Measurements from ENCODE around the gene JAKMIP3. TPM values are rescaled to one million over a fixed set of nuclear protein-coding genes. Genes with fewer than 3 reads are reported as not detected.

JAKMIP3 gene
- total RNA-seq, 4 donors from 2014 or later = 0.32 to 1.1 (median 0.51) TPM

DNA sequence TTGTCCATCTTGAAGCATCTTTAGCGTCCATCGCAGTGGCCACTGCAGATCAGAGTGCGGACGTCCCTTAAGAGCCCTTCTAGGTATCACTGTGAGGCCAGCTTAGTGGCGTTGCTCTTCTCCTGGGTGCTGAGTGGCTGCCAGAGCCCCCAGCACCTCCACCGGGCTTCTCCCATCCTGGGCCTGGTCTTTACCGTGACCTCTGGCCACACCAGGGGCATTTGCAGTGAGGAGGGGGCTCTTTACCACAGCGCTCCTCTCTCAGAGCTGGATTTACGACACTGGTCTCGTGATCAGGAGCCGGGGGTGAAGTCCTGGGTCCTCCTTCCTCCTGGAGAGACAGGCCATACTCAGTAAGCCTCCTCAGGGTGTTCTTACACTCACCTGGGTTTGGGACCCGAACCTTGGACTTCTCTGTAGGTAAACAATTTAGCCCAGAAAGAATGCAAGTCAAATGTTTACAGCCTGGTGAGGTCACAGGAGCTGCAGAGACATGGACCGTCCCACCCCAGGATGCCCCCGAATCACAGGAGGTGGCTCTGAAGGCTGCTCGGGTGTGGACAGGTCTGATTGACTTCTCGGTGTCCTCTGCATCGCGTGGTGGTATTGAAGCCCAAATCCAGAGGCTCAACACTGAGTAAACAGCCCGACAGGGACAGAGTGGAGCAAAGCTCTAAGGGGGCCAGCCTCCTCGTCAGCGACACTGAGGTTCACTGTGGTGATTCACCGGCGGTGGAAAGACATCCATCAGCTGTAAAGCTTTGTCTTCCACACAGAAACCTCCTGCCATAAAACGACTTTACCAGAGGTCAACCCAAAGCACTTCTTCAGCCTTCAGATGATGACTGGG is 33.0 kb downstream of the JAKMIP3 start:
- H3K4me3 ChIP-seq (ENCODE audit: low read depth, poor library complexity, severe bottlenecking) = no peak overlapping the region
- no peak for TF ChIP-seq POLR2A (IDR thresholded peaks at IDR 0.05)
- TF ChIP-seq, protein P1, sequence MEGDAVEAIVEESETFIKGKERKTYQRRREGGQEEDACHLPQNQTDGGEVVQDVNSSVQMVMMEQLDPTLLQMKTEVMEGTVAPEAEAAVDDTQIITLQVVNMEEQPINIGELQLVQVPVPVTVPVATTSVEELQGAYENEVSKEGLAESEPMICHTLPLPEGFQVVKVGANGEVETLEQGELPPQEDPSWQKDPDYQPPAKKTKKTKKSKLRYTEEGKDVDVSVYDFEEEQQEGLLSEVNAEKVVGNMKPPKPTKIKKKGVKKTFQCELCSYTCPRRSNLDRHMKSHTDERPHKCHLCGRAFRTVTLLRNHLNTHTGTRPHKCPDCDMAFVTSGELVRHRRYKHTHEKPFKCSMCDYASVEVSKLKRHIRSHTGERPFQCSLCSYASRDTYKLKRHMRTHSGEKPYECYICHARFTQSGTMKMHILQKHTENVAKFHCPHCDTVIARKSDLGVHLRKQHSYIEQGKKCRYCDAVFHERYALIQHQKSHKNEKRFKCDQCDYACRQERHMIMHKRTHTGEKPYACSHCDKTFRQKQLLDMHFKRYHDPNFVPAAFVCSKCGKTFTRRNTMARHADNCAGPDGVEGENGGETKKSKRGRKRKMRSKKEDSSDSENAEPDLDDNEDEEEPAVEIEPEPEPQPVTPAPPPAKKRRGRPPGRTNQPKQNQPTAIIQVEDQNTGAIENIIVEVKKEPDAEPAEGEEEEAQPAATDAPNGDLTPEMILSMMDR (IDR thresholded peaks at IDR 0.05) = no peak
- peak in 1 of 2 donors; percentile 76 for DNase-seq (ENCODE audit: low spot score in 2 of 2)
- intact Hi-C loops (cut with DNase I; ENCODE audit: low total_unique reads) = no loop called here
- 63 to 69% methylated on average over 24 of the region's 24 CpGs for WGBS, 2 donors

DNA sequence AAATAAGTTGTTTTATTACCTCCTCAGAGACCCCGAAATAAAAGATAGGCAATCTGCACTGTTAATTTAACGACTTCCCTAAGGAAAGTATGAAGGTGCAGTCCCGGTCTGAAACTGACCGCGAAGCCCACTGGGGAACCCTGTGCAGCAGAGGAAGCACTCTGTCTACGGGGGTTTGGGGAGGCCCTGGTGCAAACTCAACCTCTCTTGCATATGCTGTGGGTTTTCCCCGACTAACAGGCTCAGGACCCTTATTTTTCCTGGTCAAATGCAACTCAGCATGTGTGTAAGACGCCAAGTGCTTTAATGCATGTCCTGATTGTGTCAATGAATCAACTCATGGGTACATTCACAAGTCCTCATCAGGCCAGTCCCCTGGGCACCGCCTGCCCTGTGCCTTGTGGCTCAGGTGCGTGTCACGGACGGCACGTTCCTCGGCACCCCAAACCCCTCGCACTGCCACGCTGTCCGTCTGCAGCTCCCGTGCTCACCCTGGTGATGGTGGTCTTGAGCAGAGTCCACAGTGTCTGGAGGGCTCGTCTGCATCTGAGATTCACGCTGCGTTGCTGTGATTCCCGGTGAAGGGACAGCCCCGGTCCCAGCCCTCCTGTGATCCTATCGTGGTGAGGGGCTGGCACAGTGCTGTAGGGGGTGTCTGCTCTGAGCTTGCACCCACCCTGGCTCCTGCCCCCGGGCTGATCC is 33.8 kb downstream of the JAKMIP3 start:
- TF ChIP-seq, protein P1 (IDR thresholded peaks at IDR 0.05) = no peak
- TF ChIP-seq POLR2A (IDR thresholded peaks at IDR 0.05) = no peak
- WGBS, 2 donors = 74 to 80% methylated on average over 16 to 24 of the region's 25 CpGs
- no peak overlapping the region for H3K4me3 ChIP-seq (ENCODE audit: low read depth, poor library complexity, severe bottlenecking)
- intact Hi-C loops (cut with DNase I; ENCODE audit: low total_unique reads) = loop anchor here (5.0 kb wide), 1 partner anchor 1342 kb away; no protein-coding TSS in a partner anchor
- no peak for DNase-seq (ENCODE audit: low spot score in 2 of 2)

DNA sequence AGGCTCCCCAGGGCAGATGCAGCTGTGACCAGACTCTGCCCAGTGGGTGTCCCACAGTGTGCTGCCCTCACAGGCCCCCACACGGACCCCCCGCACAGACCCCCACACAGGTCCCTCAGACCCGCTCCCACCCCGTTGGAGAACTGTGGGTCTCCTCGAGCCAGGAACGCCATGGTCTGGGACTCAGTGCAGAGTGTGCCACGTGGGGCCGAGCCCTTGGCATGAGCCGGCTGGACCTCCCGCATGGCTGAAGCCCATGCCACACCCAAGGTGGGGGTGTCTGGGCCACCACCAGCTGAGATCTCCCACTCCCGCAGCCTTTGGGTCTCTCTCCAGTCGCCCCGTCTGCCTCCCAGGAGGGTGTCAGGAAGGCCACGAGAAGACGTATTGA is 34.3 kb downstream of the JAKMIP3 start:
- H3K4me3 ChIP-seq (ENCODE audit: low read depth, poor library complexity, severe bottlenecking) = no peak overlapping the region
- 88 to 91% methylated on average over 11 to 15 of the region's 15 CpGs for WGBS, 2 donors
- intact Hi-C loops (cut with DNase I; ENCODE audit: low total_unique reads) = loop anchor here (5.0 kb wide), 1 partner anchor 1343 kb away; no protein-coding TSS in a partner anchor
- peak in 1 of 2 donors; percentile 72 for DNase-seq (ENCODE audit: low spot score in 2 of 2)
- TF ChIP-seq, protein P1 (IDR thresholded peaks at IDR 0.05) = no peak
- TF ChIP-seq POLR2A (IDR thresholded peaks at IDR 0.05) = no peak

DNA sequence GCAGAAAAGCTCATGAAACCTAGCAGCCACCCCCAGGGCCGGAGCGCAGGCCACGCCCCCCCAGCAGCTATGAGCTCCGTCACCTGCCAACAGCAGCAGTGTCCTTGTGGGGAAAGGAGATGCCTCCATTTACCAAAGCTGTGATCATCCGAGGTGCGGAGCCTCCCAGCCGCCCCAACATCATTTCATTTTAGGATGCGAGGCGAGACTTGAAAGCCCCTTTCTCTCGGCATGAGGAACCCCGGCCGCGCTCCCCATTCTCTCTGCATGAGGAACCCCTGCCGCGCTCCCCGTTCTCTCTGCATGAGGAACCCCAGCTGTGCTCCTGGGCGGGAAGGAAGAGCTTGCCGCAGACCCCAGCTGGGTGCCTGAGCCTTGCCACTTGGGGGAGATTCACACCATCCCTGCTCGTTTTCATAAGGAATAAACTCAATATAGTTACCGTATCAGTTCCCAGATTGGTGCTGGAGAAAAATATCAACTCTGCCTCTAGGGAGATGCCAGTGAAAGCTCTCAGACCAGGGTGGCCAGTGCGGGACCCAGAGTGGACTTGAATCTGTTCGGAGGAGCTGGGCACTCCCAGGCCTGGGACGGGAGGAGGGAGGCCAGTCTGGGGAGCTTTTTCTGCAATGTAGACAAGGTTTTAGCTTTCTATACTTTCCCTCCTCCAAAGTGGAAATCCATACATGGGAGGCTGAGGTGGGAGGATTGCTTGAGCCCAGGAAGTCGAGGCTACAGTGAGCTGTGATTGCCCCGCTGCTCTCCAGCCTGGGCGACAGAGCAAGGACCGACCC is 35.0 kb downstream of the JAKMIP3 start:
- intact Hi-C loops (cut with DNase I; ENCODE audit: low total_unique reads) = loop anchor here (5.0 kb wide), 1 partner anchor 1343 kb away; no protein-coding TSS in a partner anchor
- peak in 1 of 2 donors; percentile 74 for DNase-seq (ENCODE audit: low spot score in 2 of 2)

DNA sequence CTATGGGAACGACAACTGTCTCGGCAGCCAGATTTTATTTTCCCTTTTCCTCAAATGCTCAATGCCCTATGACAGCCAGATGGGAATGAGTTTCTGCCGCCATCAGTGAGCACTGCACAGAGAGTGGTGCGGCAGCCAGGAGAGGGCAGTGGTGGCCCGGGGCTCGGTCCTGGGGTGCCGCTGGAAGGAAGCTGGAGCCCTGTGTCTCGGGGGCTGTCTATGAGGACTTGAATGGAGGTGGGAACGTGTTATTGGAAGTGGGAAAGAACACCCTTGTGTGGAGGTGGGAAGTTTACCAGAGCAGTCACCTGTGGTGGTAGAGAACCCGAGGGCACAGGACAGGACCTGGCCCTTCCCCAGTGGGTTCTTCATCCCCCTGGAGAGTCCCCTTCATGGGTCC is 35.8 kb downstream of the JAKMIP3 start:
- intact Hi-C loops (cut with DNase I; ENCODE audit: low total_unique reads) = loop anchor here (5.0 kb wide), 1 partner anchor 1344 kb away; no protein-coding TSS in a partner anchor
- TF ChIP-seq POLR2A (IDR thresholded peaks at IDR 0.05) = no peak
- TF ChIP-seq, protein P1 (IDR thresholded peaks at IDR 0.05) = no peak
- DNase-seq (ENCODE audit: low spot score in 2 of 2) = peak in 1 of 2 donors; percentile 76
- H3K4me3 ChIP-seq (ENCODE audit: low read depth, poor library complexity, severe bottlenecking) = no peak overlapping the region
- 55 to 73% methylated on average over 10 of the region's 10 CpGs for WGBS, 2 donors

More for the DNA sequence above, 35.0 kb downstream of the JAKMIP3 start:
- 84 to 85% methylated on average over 27 of the region's 27 CpGs for WGBS, 2 donors
- H3K4me3 ChIP-seq (ENCODE audit: low read depth, poor library complexity, severe bottlenecking) = no peak overlapping the region
- no peak for TF ChIP-seq POLR2A (IDR thresholded peaks at IDR 0.05)
- TF ChIP-seq, protein P1 (IDR thresholded peaks at IDR 0.05) = no peak
